Nephron progenitor cell (in vitro differentiated cells): ENCODE measurements around the gene LHX4.

Experiments used
- DNase-seq: peaks from one replicate; pipeline ENCODE4 v3.0.0; 2021
- H3K27ac Mint-ChIP-seq: 2 replicates; pipeline ENCODE4 v1.8.0; 2021; ENCODE audit warnings: mild to moderate bottlenecking, moderate library complexity, mixed read lengths
- H3K27me3 Mint-ChIP-seq: 2 replicates; pipeline ENCODE4 v1.8.0; 2021; ENCODE audit warnings: mild to moderate bottlenecking, low read depth, mixed read lengths; ENCODE audit not compliant: poor library complexity
- H3K36me3 Mint-ChIP-seq: 2 replicates; pipeline ENCODE4 v1.8.0; 2021; ENCODE audit warnings: low read depth, mixed read lengths
- H3K4me1 Mint-ChIP-seq: 2 replicates; pipeline ENCODE4 v1.8.0; 2021; ENCODE audit warnings: mixed read lengths
- H3K4me3 Mint-ChIP-seq: 2 replicates; pipeline ENCODE4 v1.8.0; 2021; ENCODE audit warnings: mild to moderate bottlenecking, moderate library complexity, mixed read lengths
- H3K9me3 Mint-ChIP-seq: 2 replicates; pipeline ENCODE4 v1.8.0; 2021; ENCODE audit warnings: mild to moderate bottlenecking, moderate library complexity, mixed read lengths
- CTCF ChIP-seq: fragments of 200-600 bp; sonication (generic); IDR thresholded peaks from 2 replicates; pipeline ENCODE4 v1.5.0; 2021; ENCODE audit warnings: antibody characterized with exemption

The LHX4 gene

DNA sequence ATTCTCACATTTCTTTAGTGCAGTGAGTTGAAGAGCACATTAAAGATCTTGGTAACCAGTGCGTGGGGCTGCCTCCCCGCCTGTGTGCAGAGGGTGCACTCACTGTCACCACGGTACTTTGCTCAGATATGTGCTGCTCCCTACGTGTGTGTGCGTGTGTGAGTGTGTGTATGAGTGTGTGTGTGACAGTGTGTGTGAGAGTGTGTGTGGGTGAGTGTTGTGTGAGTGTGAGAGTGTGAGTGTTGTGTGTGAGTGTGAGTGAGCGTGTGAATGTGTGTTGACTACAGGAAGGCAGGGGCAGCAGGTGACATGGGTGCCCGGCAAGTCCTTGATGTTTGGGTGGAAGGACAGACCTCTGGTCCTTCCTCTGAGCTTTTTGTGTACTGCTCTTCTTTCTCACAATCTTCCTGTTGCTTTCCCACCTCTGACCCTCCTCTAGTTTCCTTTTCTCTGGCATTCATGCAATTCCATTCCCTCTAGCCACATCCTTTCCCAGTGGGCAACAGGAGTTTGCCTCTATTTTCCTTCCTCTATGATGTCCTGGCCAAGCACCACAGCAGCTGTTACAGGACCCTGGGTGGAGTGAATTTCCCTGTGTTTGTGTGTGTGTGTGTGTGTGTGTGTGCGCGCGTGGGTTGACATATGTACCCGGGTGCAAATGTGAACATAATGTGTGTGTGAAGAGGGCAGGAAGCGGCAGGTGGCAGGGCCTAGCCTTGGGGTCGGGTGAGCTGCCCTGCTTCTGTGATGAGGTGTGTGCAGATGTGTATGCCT is 19.8 kb downstream of the LHX4 start:
- no peak for TF ChIP-seq CTCF
- H3K4me1 Mint-ChIP-seq = peaks cover 16% of the 10 kb centered on the region
- H3K27me3 Mint-ChIP-seq = peaks cover 76% of the 10 kb centered on the region
- H3K9me3 Mint-ChIP-seq = no peaks in the 10 kb centered on the region
- H3K4me3 Mint-ChIP-seq = no peak overlapping the region
- H3K27ac Mint-ChIP-seq = no peak overlapping the region
- DNase-seq = no peak
- no peaks in the 10 kb centered on the region for H3K36me3 Mint-ChIP-seq

DNA sequence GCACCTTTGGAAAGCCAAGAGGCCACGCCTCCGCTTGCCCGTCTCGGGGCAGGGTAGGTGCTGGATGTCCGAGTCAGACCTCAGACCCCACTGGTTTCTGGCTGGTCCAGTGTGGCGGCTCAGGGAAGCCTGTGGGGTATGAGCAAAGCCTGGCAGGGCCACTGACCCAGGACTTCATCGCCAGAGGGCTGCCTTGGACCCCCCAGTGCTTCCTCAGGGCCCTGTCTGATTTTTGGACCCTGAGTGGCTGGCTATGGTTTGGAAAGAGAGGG is 20.4 kb downstream of the LHX4 start:
- peaks cover 71% of the 10 kb centered on the region for H3K27me3 Mint-ChIP-seq
- TF ChIP-seq CTCF = no peak
- no peaks in the 10 kb centered on the region for H3K36me3 Mint-ChIP-seq
- no peak for DNase-seq
- no peak overlapping the region for H3K4me3 Mint-ChIP-seq
- H3K27ac Mint-ChIP-seq = no peak overlapping the region
- no peaks in the 10 kb centered on the region for H3K9me3 Mint-ChIP-seq
- peaks cover 20% of the 10 kb centered on the region for H3K4me1 Mint-ChIP-seq

DNA sequence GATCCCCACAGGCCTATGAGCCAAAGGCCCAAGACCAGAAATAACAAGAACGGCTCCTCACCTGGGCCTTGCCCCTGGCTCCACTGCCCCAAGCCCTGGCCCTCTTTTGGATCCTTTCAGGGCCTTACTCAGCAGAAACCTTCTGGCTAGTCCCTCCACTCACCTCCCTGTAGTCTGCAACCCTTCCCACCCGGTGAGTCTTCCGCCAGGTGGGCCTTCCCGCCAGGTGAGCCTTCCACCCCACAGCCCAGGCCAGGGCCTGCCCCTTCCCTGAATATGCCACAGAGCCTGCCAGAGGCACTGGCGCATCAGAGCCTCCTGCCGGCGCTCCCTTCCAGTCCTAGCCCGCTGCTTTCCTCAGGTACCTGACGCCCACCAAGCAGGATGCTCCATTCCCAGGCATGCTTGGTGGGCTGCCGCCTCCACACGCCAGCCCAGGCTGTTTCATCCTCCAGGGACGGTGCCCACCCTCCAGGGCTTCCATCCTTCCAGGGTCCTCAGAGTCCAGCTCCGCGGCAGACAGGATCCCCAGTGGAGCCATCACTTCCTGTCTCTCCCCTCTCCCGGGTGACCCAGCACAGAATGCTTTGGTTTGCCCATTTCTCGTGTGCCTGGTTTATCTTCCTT is 20.9 kb downstream of the LHX4 start:
- no peak overlapping the region for H3K27ac Mint-ChIP-seq
- peaks cover 26% of the 10 kb centered on the region for H3K4me1 Mint-ChIP-seq
- no peak for DNase-seq
- H3K9me3 Mint-ChIP-seq = no peaks in the 10 kb centered on the region
- no peak overlapping the region for H3K4me3 Mint-ChIP-seq
- H3K27me3 Mint-ChIP-seq = peaks cover 71% of the 10 kb centered on the region
- TF ChIP-seq CTCF = no peak
- no peaks in the 10 kb centered on the region for H3K36me3 Mint-ChIP-seq

DNA sequence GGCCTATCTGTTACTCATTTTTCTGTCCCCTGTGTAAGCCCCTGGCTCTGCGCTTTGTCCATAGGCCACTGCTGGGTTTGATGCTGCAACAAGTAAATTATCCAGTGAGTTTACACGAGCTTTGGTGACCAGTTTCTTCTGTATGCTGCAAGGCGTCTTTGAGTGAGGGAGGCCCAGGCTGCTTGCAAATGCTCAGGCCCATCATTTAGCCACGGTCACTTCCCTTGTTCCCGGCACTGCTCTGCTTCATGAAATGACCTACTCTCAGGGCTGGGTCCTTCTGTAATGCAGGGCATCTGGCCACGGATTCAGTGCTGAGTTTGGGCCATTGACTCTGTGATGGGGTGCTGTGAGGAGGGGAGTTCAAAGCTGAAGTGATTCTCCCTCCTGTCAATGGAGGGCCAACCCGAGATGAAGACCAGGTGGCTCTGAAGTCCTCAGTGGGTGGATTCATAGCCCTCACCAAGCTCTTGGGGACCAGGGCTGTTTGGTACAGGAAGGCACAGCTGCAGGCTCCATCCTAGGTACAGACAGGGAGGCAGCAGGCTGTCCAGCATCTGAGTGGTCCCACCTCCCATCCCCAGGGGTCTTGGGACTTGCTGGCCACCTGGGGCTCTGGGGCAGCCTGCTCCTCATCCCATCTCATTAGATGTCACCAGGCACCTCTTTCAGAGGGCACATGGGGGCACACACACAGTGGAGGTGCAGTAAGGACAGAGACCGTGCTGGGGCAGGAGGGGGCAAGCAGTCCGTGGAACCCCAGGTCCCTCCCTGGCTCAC is 21.7 kb downstream of the LHX4 start:
- H3K36me3 Mint-ChIP-seq = no peaks in the 10 kb centered on the region
- peaks cover 77% of the 10 kb centered on the region for H3K27me3 Mint-ChIP-seq
- TF ChIP-seq CTCF = no peak
- peaks cover 33% of the 10 kb centered on the region for H3K4me1 Mint-ChIP-seq
- no peak overlapping the region for H3K4me3 Mint-ChIP-seq
- DNase-seq = no peak
- H3K27ac Mint-ChIP-seq = no peak overlapping the region
- H3K9me3 Mint-ChIP-seq = no peaks in the 10 kb centered on the region

- peak; percentile 75 for TF ChIP-seq CTCF
- peak; percentile 77 for DNase-seq
- Mint-ChIP-seq H3K36me3 (no peaks in the 10 kb centered on the region), H3K9me3 (no peaks in the 10 kb centered on the region), H3K4me3 (no peak overlapping the region), H3K27ac (no peak overlapping the region), H3K4me1 (peaks cover 41% of the 10 kb centered on the region), H3K27me3 (peaks cover 77% of the 10 kb centered on the region)
Observed at GRCh38 chr1:180252638-180253536, 22.8 kb downstream of the LHX4 start.
